PC-3 (cell line): Measurements from ENCODE around the gene KRT6C.
"Not testable (repeated sequence)": the region's sequence is repeated elsewhere in the genome, so short reads cannot be mapped to it uniquely, and the experiment has no call there.

Experiments
- CTCF ChIP-seq: fragments of 300-600 bp; sonication (generic); conservative IDR thresholded peaks from 2 replicates; pipeline ENCODE4 v1.5.1; 2017; ENCODE audit warnings: antibody characterized with exemption, low read depth, mild to moderate bottlenecking, low read length
- EZH2 ChIP-seq: fragments of 300-600 bp; sonication (generic); IDR thresholded peaks from one replicate; pipeline ENCODE4 v1.6.1; 2017; ENCODE audit warnings: antibody characterized with exemption, mild to moderate bottlenecking, low read length; ENCODE audit not compliant: unreplicated experiment

GRCh38 chr12:52500574-52500973 lies 27.0 kb upstream of the KRT6C start:
- TF ChIP-seq CTCF, EZH2: not testable (repeated sequence)
